Measurements from ENCODE around the gene PHLDB1.
A peak's percentile ranks its signal among the peaks of the same experiment; 100 is the strongest.

Gene PHLDB1

GRCh38 chr11:118688851-118689502 is 81.6 kb downstream of the PHLDB1 start:
- no peak for DNase-seq (ENCODE audit: low spot score)

GRCh38 chr11:118689503-118689851 is 82.1 kb downstream of the PHLDB1 start:
- no peak for DNase-seq (ENCODE audit: low spot score)

- peak; percentile 94 for DNase-seq (ENCODE audit: low spot score)
Measured at GRCh38 chr11:118689852-118690552, 82.6 kb downstream of the PHLDB1 start.

- no peak for DNase-seq (ENCODE audit: low spot score)
Measured at GRCh38 chr11:118690553-118691304, 83.3 kb downstream of the PHLDB1 start.

- DNase-seq (ENCODE audit: low spot score): no peak
Measured at GRCh38 chr11:118691926-118692830, 84.8 kb downstream of the PHLDB1 start.

DNA sequence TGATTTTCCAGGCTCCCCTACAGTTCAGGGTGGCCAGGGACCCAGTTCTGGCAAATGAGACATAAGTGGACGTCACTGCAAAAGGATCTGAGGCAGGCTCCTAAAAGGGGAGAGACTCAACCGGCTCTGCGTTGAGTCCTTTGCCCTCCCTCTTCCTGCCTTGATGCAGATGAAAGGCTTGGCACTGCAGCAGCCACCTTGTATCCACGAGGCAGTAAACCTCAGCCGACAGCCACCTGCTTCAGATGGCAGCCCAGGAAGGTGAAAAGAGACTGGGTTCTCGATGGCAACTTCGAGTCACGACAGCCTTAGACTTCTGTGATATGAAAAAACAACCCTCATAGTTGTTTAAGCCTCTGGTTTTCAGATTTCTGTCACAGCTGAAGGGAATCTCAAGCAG is 86.8 kb downstream of the PHLDB1 start:
- DNase-seq (ENCODE audit: low spot score): no peak

DNA sequence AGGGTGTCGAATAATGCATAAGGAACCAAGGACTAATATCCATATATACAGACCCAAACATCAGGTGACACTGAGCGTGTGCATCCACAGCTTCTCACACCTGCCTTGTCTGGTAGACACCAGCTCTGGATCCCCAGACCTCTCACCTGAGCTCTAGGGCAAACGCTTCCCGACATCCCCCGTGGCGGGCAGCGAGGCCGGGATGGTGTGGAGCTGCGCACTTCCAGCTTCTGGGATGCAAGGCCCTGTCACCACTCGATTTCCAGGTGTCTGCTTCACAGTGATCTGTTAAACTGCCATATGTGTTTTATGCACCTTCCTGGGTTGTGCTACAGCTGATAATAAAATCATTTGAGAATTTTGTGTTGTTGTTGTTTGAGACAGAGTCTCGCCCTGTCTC is 87.4 kb downstream of the PHLDB1 start:
- no peak for DNase-seq (ENCODE audit: low spot score)

DNA sequence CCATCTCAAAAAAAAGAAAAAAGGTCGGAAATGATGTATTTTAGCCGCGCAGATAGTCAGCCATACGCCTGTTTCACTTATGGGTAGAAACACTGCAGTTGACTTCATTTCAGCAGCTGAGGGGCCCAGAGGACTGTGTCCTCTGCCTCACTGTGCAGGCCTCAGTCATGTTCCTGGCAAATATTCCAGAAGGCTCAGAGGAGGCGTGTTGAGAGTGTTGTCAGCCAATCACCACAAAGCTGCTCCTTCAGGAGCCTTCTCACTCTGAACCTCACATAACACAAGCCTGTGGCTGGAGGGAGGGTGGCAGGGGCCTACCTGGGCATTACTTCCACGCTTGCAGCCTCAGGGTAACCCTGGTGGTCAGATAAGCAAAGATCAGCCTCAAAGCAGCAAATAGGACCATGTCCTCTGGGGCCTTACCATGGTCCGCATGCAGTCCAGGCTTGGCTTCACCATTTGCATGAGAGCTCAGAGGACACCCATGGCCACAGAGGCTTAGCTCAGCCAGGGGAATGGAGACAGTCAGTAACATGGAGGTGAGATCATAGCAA is 89.3 kb downstream of the PHLDB1 start:
- DNase-seq (ENCODE audit: low spot score): no peak

DNA sequence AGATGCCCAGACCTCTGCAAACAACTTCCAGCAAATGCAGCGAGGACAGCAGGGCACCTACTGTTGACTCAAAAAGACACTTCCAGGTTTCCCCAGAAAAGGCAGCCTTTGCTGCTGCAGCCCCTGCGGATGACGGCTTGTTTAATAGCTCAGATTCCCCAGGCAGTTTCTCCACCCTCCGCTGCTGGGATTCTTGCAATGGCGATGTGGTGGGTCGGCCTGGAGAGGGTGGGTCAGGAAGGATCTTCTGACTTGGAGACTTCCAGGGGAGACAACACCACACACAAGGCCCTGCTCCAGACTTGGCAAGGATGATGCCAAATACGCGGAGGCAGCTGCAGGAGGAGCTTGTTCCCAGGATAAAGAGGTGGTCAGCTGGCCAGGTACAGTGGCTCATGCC is 89.9 kb downstream of the PHLDB1 start:
- DNase-seq (ENCODE audit: low spot score): no peak

GRCh38 chr11:118699506-118700220 is 92.2 kb downstream of the PHLDB1 start:
- DNase-seq (ENCODE audit: low spot score): no peak

DNA sequence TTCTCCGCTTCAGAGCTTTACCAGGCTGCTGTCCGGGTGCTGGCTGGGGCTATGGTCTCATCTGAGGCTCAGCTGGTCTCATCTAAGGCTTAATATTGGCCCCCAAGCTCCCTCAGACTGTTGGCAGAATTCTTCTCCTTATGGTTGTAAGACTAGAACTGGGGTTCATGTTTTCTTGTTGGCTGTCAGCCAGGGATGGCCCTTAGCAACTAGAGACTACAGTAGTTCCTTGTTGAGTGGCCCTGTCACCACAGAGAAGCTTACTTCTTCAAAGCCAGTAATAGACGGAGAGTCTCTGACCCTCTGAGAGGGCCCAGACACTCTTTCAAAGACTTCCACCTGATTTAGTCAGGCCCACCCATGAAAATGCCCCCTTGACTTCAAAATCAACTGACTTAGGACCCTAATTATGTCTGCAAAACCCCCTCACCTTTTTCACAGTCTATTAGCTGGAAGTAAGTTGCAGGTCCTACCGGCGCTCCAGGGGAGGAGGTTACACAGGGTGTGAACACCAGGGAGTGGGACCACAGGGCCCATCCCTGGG is 96.2 kb downstream of the PHLDB1 start:
- peak; percentile 57 for DNase-seq (ENCODE audit: low spot score)

- DNase-seq (ENCODE audit: low spot score): peak; percentile 84
Measured at GRCh38 chr11:118705111-118705741, 97.8 kb downstream of the PHLDB1 start.

DNA sequence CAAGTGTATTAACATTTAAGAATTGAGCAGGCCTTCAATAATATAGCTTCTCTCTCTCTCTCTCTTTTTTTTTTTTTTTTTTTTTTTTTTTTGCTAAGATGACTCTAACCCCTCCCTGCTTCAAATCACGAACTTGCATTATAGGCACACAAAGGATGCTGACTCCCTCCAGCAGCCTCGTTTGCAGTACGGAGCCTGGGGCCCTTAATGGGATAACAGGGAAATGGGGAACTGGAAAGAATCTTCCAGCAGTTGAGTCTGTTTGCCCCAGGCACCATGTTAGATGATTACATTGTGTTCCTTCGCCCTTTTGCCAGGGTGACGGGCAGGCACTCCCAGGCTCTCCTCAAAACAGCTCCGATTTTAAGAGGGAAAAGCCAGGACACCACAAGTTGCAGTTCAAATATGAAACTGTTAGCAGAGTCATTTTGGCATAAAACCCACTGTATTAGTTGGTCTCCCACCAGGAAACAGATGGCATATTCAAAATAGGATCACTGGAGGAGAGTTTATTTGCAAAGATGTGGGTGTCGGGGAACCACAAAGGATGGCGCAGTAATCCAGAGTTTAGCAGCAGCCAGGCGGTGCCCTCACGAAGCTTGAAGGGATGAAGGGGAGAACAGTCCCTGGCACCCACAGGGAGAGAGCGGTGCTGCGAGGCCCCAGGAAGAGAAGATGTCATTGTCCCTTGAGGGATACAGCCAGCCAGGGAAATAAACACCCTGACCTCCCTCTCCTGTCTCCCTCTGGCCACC is 98.6 kb downstream of the PHLDB1 start:
- DNase-seq (ENCODE audit: low spot score): peak; percentile 66

- no peak for DNase-seq (ENCODE audit: low spot score)
Measured at GRCh38 chr11:118706546-118706825, 99.1 kb downstream of the PHLDB1 start.
